Neural cell (in vitro differentiated cells): ENCODE data around the gene ATP4B. TPM values are rescaled to one million over a fixed set of nuclear protein-coding genes. Genes with fewer than 3 reads are reported as not detected.

Experiments used
- H2AFZ ChIP-seq: fragments of 200-600, 300-800 bp; sonication (generic), shearing (Covaris generic); 2 replicates; pipeline ENCODE4 v1.6.0; 2014; ENCODE audit warnings: low read depth, mild to moderate bottlenecking, antibody characterized with exemption, low read length, moderate library complexity
- H3F3A ChIP-seq: fragments of 200-600 bp; shearing (Covaris generic); 2 replicates; pipeline ENCODE4 v1.6.1; 2016; ENCODE audit warnings: mild to moderate bottlenecking, moderate library complexity, mixed read lengths, antibody characterized with exemption, low read length; ENCODE audit not compliant: insufficient read depth, poor library complexity, severe bottlenecking
- H3K27ac ChIP-seq: fragments of 200-600, 300-800 bp; sonication (generic), shearing (Covaris generic); 2 replicates; pipeline ENCODE4 v1.5.1; 2014; ENCODE audit warnings: mild to moderate bottlenecking, low read length, moderate library complexity
- H3K27me3 ChIP-seq: fragments of 300-800, 200-600 bp; sonication (generic), shearing (Covaris generic); 2 replicates; pipeline ENCODE4 v1.6.0; 2014; ENCODE audit warnings: mild to moderate bottlenecking, low read depth, low read length, moderate library complexity; ENCODE audit not compliant: insufficient read depth
- H3K36me3 ChIP-seq: fragments of 300-800, 200-600 bp; sonication (generic), shearing (Covaris generic); 2 replicates; pipeline ENCODE4 v1.5.1; 2014; ENCODE audit warnings: mild to moderate bottlenecking, antibody characterized with exemption, low read length, moderate library complexity; ENCODE audit not compliant: insufficient read depth
- H3K4me2 ChIP-seq: fragments of 300-800, 200-600 bp; sonication (generic), shearing (Covaris generic); 2 replicates; pipeline ENCODE4 v1.6.0; 2014; ENCODE audit warnings: mild to moderate bottlenecking, low read length
- H3K4me3 ChIP-seq: fragments of 300-800, 200-600 bp; sonication (generic), shearing (Covaris generic); 2 replicates; pipeline ENCODE4 v1.5.1; 2014; ENCODE audit warnings: mild to moderate bottlenecking, low read length, moderate library complexity
- H3K79me2 ChIP-seq: fragments of 200-600 bp; shearing (Covaris generic); replicated peaks from 2 replicates; pipeline ENCODE4 v1.6.0; 2014; ENCODE audit warnings: mild to moderate bottlenecking, low read length, moderate library complexity; ENCODE audit not compliant: insufficient read depth
- H3K9ac ChIP-seq: fragments of 300-800, 200-600 bp; sonication (generic), shearing (Covaris generic); 2 replicates; pipeline ENCODE4 v1.6.1; 2016; ENCODE audit warnings: mild to moderate bottlenecking, low read length, mixed read lengths
- H3K9me2 ChIP-seq: fragments of 200-600 bp; shearing (Covaris generic); 2 replicates; pipeline ENCODE4 v1.6.1; 2016; ENCODE audit warnings: mild to moderate bottlenecking, low read length, mixed read lengths; ENCODE audit not compliant: insufficient read depth
- H3K9me3 ChIP-seq: fragments of 200-600, 300-800 bp; sonication (generic), shearing (Covaris generic); 2 replicates; pipeline ENCODE4 v1.6.1; 2016; ENCODE audit warnings: mild to moderate bottlenecking, mixed run types, low read length, moderate library complexity, mixed read lengths
- H4K20me1 ChIP-seq: fragments of 200-600 bp; shearing (Covaris generic); 2 replicates; pipeline ENCODE4 v1.6.1; 2016; ENCODE audit warnings: mild to moderate bottlenecking, mixed run types; ENCODE audit not compliant: insufficient read depth
- CTCF ChIP-seq: fragments of 450-650 bp; IDR thresholded peaks from 2 replicates; pipeline ENCODE4 v1.5.1; 2014; ENCODE audit warnings: antibody characterized with exemption, mild to moderate bottlenecking, moderate library complexity; ENCODE audit not compliant: poor library complexity, severe bottlenecking
- EP300 ChIP-seq: fragments of 450-650 bp; conservative IDR thresholded peaks from 2 replicates; pipeline ENCODE4 v1.6.1; 2014; ENCODE audit warnings: antibody characterized with exemption, mild to moderate bottlenecking, moderate library complexity; ENCODE audit not compliant: poor library complexity, severe bottlenecking
- EZH2 ChIP-seq: fragments of 200-600, 300-800 bp; shearing (Covaris generic), sonication (generic); IDR thresholded peaks from 2 replicates; pipeline ENCODE4 v1.6.1; 2014; ENCODE audit warnings: antibody characterized with exemption, low read length, borderline replicate concordance, mild to moderate bottlenecking; ENCODE audit not compliant: insufficient read depth, poor library complexity, severe bottlenecking
- MXI1 ChIP-seq: fragments of 450-650 bp; conservative IDR thresholded peaks from 2 replicates; pipeline ENCODE4 v1.6.1; 2014; ENCODE audit warnings: antibody characterized with exemption, mild to moderate bottlenecking; ENCODE audit not compliant: poor library complexity, severe bottlenecking
- POLR2AphosphoS5 ChIP-seq: IDR thresholded peaks from 2 replicates; pipeline ENCODE4 v1.6.1; 2012
- RAD21 ChIP-seq: fragments of 450-650 bp; conservative IDR thresholded peaks from 2 replicates; pipeline ENCODE4 v1.6.1; 2014; ENCODE audit warnings: antibody characterized with exemption, mild to moderate bottlenecking, moderate library complexity
- SMC3 ChIP-seq: fragments of 450-650 bp; conservative IDR thresholded peaks from 2 replicates; pipeline ENCODE4 v1.6.1; 2014; ENCODE audit warnings: antibody characterized with exemption, mild to moderate bottlenecking, moderate library complexity; ENCODE audit not compliant: poor library complexity
- TAF1 ChIP-seq: IDR thresholded peaks from 2 replicates; pipeline ENCODE4 v1.6.1; 2012; ENCODE audit warnings: low read depth
- polyA plus RNA-seq: library from polyadenylated mRNA; depleted of rRNA; stranded (reverse); fragments of >200 nt; gene quantifications from 2 replicates; pipeline ENCODE4 v1.2.3, GENCODE V29; 2014
- TF ChIP-seq, protein P1 (sequence below): IDR thresholded peaks from 2 replicates; pipeline ENCODE4 v1.6.1; 2012; ENCODE audit warnings: borderline replicate concordance

The ATP4B gene
- polyA plus RNA-seq, 1 donor from 2014 or later: not detected

DNA sequence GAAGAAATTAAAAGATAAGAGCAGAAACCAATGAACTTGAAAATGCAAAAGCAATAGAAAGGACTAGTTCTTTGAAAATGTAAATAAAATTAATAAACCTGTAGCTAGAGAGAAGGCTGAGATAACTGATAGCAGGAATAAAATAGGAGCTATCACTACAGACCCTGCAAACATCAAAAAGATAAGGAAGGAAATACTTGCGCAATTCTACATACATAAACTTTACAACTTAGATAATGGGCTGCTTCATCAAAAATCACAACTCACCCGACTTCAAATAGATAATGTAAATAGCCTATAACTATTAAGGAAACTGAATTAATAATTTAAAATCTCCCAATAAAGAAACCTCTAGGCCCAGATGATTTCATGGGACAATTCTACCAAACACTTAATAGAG, 3.5 kb upstream of the ATP4B start:
- Histone ChIP-seq H3K9ac (no peak overlapping the region), H3F3A (no peaks in the 10 kb centered on the region), H3K4me2 (no peak overlapping the region), H4K20me1 (no peaks in the 10 kb centered on the region), H3K27me3 (no peaks in the 10 kb centered on the region), H3K9me2 (no peaks in the 10 kb centered on the region), H3K27ac (no peak overlapping the region), H2AFZ (no peak overlapping the region), H3K9me3 (no peaks in the 10 kb centered on the region), H3K36me3 (no peaks in the 10 kb centered on the region), H3K79me2 (no peaks in the 10 kb centered on the region), H3K4me3 (no peak overlapping the region)
- TF ChIP-seq TAF1 (no peak), SMC3 (no peak), CTCF (no peak), RAD21 (no peak), EP300 (no peak), POLR2AphosphoS5 (no peak), MXI1 (no peak), EZH2 (no peak)
- TF ChIP-seq, protein P1, sequence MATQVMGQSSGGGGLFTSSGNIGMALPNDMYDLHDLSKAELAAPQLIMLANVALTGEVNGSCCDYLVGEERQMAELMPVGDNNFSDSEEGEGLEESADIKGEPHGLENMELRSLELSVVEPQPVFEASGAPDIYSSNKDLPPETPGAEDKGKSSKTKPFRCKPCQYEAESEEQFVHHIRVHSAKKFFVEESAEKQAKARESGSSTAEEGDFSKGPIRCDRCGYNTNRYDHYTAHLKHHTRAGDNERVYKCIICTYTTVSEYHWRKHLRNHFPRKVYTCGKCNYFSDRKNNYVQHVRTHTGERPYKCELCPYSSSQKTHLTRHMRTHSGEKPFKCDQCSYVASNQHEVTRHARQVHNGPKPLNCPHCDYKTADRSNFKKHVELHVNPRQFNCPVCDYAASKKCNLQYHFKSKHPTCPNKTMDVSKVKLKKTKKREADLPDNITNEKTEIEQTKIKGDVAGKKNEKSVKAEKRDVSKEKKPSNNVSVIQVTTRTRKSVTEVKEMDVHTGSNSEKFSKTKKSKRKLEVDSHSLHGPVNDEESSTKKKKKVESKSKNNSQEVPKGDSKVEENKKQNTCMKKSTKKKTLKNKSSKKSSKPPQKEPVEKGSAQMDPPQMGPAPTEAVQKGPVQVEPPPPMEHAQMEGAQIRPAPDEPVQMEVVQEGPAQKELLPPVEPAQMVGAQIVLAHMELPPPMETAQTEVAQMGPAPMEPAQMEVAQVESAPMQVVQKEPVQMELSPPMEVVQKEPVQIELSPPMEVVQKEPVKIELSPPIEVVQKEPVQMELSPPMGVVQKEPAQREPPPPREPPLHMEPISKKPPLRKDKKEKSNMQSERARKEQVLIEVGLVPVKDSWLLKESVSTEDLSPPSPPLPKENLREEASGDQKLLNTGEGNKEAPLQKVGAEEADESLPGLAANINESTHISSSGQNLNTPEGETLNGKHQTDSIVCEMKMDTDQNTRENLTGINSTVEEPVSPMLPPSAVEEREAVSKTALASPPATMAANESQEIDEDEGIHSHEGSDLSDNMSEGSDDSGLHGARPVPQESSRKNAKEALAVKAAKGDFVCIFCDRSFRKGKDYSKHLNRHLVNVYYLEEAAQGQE: no peak

GRCh38 chr13:113660066-113660465, 2.1 kb upstream of the ATP4B start:
- Histone ChIP-seq H3F3A (no peaks in the 10 kb centered on the region), H3K4me3 (no peak overlapping the region), H3K27ac (no peak overlapping the region), H2AFZ (no peak overlapping the region), H3K4me2 (no peak overlapping the region), H3K27me3 (no peaks in the 10 kb centered on the region), H3K36me3 (no peaks in the 10 kb centered on the region), H3K9me2 (no peaks in the 10 kb centered on the region), H3K9ac (no peak overlapping the region), H3K9me3 (no peaks in the 10 kb centered on the region), H3K79me2 (no peaks in the 10 kb centered on the region), H4K20me1 (no peaks in the 10 kb centered on the region)
- no peak for TF ChIP-seq MXI1

DNA sequence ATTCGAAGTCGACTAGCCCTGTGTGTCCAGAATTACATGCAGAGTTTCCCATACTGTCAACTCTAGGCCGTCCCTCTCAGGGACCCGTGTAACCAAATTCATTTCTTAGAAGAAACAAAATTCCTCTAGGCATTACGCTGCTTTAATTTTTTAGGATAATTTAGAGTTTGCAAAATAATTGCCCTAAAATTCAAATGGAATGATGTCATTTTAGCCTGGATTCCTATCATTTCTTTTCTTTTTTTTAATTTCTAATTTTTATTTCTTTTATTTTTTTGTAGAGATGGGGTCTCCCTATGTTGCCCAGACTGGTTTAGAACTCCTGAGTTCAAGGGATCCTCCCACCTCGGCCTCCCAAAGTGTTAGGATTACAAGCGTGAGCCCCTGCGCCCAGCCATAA, 1.3 kb upstream of the ATP4B start:
- H3K27ac ChIP-seq: no peak overlapping the region
- H3K36me3 ChIP-seq: no peaks in the 10 kb centered on the region
- TF ChIP-seq EP300 (no peak), RAD21 (no peak), MXI1 (no peak), TAF1 (no peak), POLR2AphosphoS5 (no peak), EZH2 (no peak)
- TF ChIP-seq, protein P1: no peak
- no peak overlapping the region for H3K9ac ChIP-seq
- H3F3A ChIP-seq: no peaks in the 10 kb centered on the region
- H3K9me3 ChIP-seq: no peaks in the 10 kb centered on the region
- no peaks in the 10 kb centered on the region for H3K79me2 ChIP-seq
- no peak overlapping the region for H2AFZ ChIP-seq
- no peak overlapping the region for H3K4me2 ChIP-seq
- H3K4me3 ChIP-seq: no peak overlapping the region
- no peaks in the 10 kb centered on the region for H3K27me3 ChIP-seq
- no peaks in the 10 kb centered on the region for H3K9me2 ChIP-seq
- no peaks in the 10 kb centered on the region for H4K20me1 ChIP-seq
